Adipocyte (in vitro differentiated cells): ENCODE measurements around the gene CIT.

Source experiments
- DNase-seq: peaks from one replicate; pipeline ENCODE4 v3.0.0-alpha.2; 2015; ENCODE audit warnings: low read depth
- H3K27me3 ChIP-seq: replicated peaks from 2 replicates; pipeline ENCODE4 v1.7.0; 2013; ENCODE audit warnings: mild to moderate bottlenecking, low read length, moderate library complexity; ENCODE audit not compliant: control insufficient read depth, insufficient read depth
- H3K36me3 ChIP-seq: 2 replicates; pipeline ENCODE4 v1.7.0; 2013; ENCODE audit warnings: low read length, mild to moderate bottlenecking, moderate library complexity; ENCODE audit not compliant: control insufficient read depth, insufficient read depth, severe bottlenecking
- H3K4me1 ChIP-seq: 2 replicates; pipeline ENCODE4 v1.7.0; 2013; ENCODE audit warnings: mild to moderate bottlenecking, low read length, moderate library complexity; ENCODE audit not compliant: control insufficient read depth, insufficient read depth
- H3K4me3 ChIP-seq: 2 replicates; pipeline ENCODE4 v1.7.0; 2013; ENCODE audit warnings: mild to moderate bottlenecking, low read length, moderate library complexity
- H3K9ac ChIP-seq: 2 replicates; pipeline ENCODE4 v1.7.0; 2013; ENCODE audit warnings: mild to moderate bottlenecking, low read length, moderate library complexity
- H3K9me3 ChIP-seq: 2 replicates; pipeline ENCODE4 v1.7.0; 2013; ENCODE audit warnings: mild to moderate bottlenecking, low read length, moderate library complexity; ENCODE audit not compliant: control insufficient read depth

CIT gene

GRCh38 chr12:119876761-119877638 lies at the start of gene CIT:
Gene CIT, minus strand, starts transcription at chr12:119877320. Its CDS starts 1,152 bp downstream, at chr12:119876168.
- H3K27me3 ChIP-seq: no peaks in the 10 kb centered on the region
- peak within 1 kb of the TSS; percentile 92 for H3K4me3 ChIP-seq
- H3K4me1 ChIP-seq: peaks cover 2% of the 10 kb centered on the region

GRCh38 chr12:119925269-119925668 lies 48.1 kb upstream of the CIT start:
- H3K4me3 ChIP-seq: no peak overlapping the region
- H3K36me3 ChIP-seq: no peaks in the 10 kb centered on the region
- H3K9me3 ChIP-seq: no peaks in the 10 kb centered on the region
- no peak overlapping the region for H3K9ac ChIP-seq
- no peaks in the 10 kb centered on the region for H3K4me1 ChIP-seq
- peaks cover 38% of the 10 kb centered on the region for H3K27me3 ChIP-seq
- no peak for DNase-seq

More at GRCh38 chr12:119876761-119877638, at the start of gene CIT:
- Histone ChIP-seq H3K9me3 (no peaks in the 10 kb centered on the region), H3K9ac (peak within 1 kb of the TSS; percentile 79), H3K36me3 (no peaks in the 10 kb centered on the region)
- peak; percentile 98 for DNase-seq

GRCh38 chr12:119920064-119920463 lies 42.9 kb upstream of the CIT start:
- Histone ChIP-seq H3K4me3 (no peak overlapping the region), H3K36me3 (no peaks in the 10 kb centered on the region), H3K27me3 (peaks cover 20% of the 10 kb centered on the region), H3K4me1 (no peaks in the 10 kb centered on the region), H3K9ac (no peak overlapping the region), H3K9me3 (no peaks in the 10 kb centered on the region)
- DNase-seq: no peak

- Histone ChIP-seq H3K36me3 (no peaks in the 10 kb centered on the region), H3K9ac (no peak overlapping the region), H3K9me3 (no peaks in the 10 kb centered on the region), H3K4me3 (no peak overlapping the region), H3K27me3 (no peaks in the 10 kb centered on the region), H3K4me1 (no peaks in the 10 kb centered on the region)
- no peak for DNase-seq
These were observed 38.9 kb upstream of the CIT start for GRCh38 chr12:119915894-119916510.

GRCh38 chr12:119914666-119915065 lies 37.5 kb upstream of the CIT start:
- Histone ChIP-seq H3K36me3 (no peaks in the 10 kb centered on the region), H3K9me3 (no peaks in the 10 kb centered on the region), H3K4me3 (no peak overlapping the region), H3K9ac (no peak overlapping the region), H3K4me1 (no peaks in the 10 kb centered on the region), H3K27me3 (no peaks in the 10 kb centered on the region)
- no peak for DNase-seq

- Histone ChIP-seq H3K27me3 (no peaks in the 10 kb centered on the region), H3K9ac (no peak overlapping the region), H3K4me1 (no peaks in the 10 kb centered on the region), H3K4me3 (no peak overlapping the region), H3K36me3 (no peaks in the 10 kb centered on the region), H3K9me3 (no peaks in the 10 kb centered on the region)
- peak; percentile 49 for DNase-seq
These were observed 36.6 kb upstream of the CIT start for GRCh38 chr12:119913536-119914330.

GRCh38 chr12:119911182-119911581 lies 34.1 kb upstream of the CIT start:
- Histone ChIP-seq H3K9me3 (no peaks in the 10 kb centered on the region), H3K4me3 (no peak overlapping the region), H3K27me3 (no peaks in the 10 kb centered on the region), H3K9ac (no peak overlapping the region), H3K36me3 (no peaks in the 10 kb centered on the region), H3K4me1 (no peaks in the 10 kb centered on the region)
- DNase-seq: peak; percentile 28

- Histone ChIP-seq H3K9me3 (no peaks in the 10 kb centered on the region), H3K4me1 (no peaks in the 10 kb centered on the region), H3K36me3 (no peaks in the 10 kb centered on the region), H3K4me3 (no peak overlapping the region), H3K9ac (no peak overlapping the region), H3K27me3 (no peaks in the 10 kb centered on the region)
- no peak for DNase-seq
These were observed 33.5 kb upstream of the CIT start for GRCh38 chr12:119910586-119910985.

- Histone ChIP-seq H3K27me3 (no peaks in the 10 kb centered on the region), H3K9ac (no peak overlapping the region), H3K4me1 (no peaks in the 10 kb centered on the region), H3K36me3 (no peaks in the 10 kb centered on the region), H3K9me3 (no peaks in the 10 kb centered on the region), H3K4me3 (no peak overlapping the region)
- DNase-seq: peak; percentile 77
These were observed 25.0 kb upstream of the CIT start for GRCh38 chr12:119902084-119902509.

GRCh38 chr12:119901670-119902069 lies 24.6 kb upstream of the CIT start:
- Histone ChIP-seq H3K9me3 (no peaks in the 10 kb centered on the region), H3K27me3 (no peaks in the 10 kb centered on the region), H3K36me3 (no peaks in the 10 kb centered on the region), H3K4me1 (no peaks in the 10 kb centered on the region), H3K9ac (no peak overlapping the region), H3K4me3 (no peak overlapping the region)
- DNase-seq: no peak

GRCh38 chr12:119894916-119895315 lies 17.8 kb upstream of the CIT start:
- no peak overlapping the region for H3K9ac ChIP-seq
- DNase-seq: no peak
- H3K36me3 ChIP-seq: no peaks in the 10 kb centered on the region

More at GRCh38 chr12:119894916-119895315, 17.8 kb upstream of the CIT start:
- Histone ChIP-seq H3K27me3 (peaks cover 3% of the 10 kb centered on the region), H3K9me3 (peaks cover 8% of the 10 kb centered on the region), H3K4me3 (no peak overlapping the region), H3K4me1 (no peaks in the 10 kb centered on the region)
